C4-2B (cell line): ENCODE data around the gene CREBRF.
A peak's percentile ranks its signal among the peaks of the same experiment; 100 is the strongest.

Experiments
- H3K27ac ChIP-seq: fragments of 450-650 bp; 2 replicates; pipeline ENCODE4 v1.5.1; 2017
- ZFX ChIP-seq: fragments of 450-650 bp; IDR thresholded peaks from 2 replicates; pipeline ENCODE4 v1.6.1; 2017
- TF ChIP-seq, protein P1 (sequence below): fragments of 450-650 bp; conservative IDR thresholded peaks from 2 replicates; pipeline ENCODE4 v1.5.1; 2017; ENCODE audit warnings: mild to moderate bottlenecking

The CREBRF gene

DNA sequence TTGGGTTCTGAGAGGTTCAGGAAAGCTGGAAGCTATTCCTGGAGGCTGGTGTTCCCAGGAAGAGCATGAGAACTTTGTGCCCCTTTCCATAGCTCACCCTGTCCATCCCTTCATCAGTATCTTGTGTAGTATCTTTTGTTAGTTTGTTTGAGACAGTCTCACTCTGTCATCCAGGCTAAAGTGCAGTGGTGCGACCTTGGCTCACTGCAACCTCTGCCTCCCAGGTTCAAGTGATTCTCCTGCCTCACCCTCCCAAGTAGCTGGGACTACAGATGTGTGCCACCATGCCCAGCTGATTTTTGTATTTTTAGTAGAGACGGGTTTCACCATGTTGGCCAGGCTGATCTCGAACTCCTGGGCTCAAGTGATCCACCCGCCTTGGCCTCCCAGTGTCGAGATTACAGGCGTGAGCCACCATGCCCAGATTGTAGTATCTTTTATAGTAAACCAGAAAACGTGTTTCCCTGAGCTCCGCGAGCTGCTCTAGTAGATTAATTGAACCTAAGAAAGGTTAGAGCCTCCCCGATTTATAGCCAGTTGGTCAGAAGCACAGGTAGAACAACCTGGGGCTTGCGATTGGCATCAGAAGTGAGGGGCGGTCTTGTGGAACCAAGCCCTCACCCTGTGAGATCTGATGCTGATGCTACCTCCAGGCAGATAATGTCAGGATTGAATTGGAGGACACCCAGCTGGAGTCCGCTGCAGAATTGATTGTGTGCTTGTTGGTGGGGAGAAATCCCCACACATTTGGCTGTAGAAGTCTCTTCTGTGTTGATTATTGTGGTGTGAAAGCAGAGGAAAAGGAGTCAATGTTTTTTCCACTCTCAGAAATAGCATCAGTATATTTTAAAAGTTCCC is 40.3 kb upstream of the CREBRF start:
- peak overlapping the region; percentile 74 for H3K27ac ChIP-seq
- TF ChIP-seq, protein P1, sequence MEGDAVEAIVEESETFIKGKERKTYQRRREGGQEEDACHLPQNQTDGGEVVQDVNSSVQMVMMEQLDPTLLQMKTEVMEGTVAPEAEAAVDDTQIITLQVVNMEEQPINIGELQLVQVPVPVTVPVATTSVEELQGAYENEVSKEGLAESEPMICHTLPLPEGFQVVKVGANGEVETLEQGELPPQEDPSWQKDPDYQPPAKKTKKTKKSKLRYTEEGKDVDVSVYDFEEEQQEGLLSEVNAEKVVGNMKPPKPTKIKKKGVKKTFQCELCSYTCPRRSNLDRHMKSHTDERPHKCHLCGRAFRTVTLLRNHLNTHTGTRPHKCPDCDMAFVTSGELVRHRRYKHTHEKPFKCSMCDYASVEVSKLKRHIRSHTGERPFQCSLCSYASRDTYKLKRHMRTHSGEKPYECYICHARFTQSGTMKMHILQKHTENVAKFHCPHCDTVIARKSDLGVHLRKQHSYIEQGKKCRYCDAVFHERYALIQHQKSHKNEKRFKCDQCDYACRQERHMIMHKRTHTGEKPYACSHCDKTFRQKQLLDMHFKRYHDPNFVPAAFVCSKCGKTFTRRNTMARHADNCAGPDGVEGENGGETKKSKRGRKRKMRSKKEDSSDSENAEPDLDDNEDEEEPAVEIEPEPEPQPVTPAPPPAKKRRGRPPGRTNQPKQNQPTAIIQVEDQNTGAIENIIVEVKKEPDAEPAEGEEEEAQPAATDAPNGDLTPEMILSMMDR, result no peak
- no peak for TF ChIP-seq ZFX

DNA sequence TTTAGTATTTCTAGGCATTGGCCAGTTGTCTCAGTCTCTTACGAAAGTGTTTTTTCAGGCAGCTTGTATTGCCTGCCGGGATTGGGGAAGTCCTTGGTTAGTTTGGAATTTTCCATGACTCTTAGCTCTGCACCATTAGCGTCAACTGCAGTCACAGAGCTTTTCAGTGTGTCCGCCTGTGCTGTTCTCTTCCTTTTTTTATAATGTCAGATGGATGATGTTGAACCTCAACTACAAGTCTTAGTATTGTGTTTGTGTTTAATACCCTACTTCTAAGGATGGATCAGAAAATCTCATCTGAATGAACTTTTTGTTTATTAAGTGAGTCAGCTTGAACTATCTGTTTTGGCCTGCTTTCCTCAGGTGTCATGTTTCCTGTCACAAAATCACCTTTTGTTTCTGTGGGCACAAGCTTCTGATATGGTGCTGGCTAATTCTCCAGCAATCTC is 39.5 kb upstream of the CREBRF start:
- TF ChIP-seq ZFX, result no peak
- TF ChIP-seq, protein P1, result no peak
- peak overlapping the region; percentile 74 for H3K27ac ChIP-seq

DNA sequence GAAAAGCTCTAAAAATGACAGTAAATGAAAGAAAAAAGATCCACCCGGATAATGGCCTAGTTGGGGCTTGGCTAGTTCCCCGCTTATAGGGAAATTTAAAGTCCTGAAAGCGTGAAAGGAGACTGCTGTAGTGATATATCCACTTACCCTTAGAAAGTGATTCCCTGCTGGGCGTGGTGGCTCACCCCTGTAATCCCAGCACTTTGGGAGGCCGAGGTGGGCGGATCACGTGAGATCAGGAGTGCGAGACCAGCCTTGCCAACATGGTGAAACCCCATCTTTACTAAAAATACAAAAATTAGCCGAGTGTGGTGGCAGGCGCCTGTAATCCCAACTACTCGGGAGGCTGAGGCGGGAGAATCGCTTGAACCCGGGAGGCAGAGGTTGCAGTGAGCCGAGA is 39.1 kb upstream of the CREBRF start:
- H3K27ac ChIP-seq, result peak overlapping the region; percentile 74

DNA sequence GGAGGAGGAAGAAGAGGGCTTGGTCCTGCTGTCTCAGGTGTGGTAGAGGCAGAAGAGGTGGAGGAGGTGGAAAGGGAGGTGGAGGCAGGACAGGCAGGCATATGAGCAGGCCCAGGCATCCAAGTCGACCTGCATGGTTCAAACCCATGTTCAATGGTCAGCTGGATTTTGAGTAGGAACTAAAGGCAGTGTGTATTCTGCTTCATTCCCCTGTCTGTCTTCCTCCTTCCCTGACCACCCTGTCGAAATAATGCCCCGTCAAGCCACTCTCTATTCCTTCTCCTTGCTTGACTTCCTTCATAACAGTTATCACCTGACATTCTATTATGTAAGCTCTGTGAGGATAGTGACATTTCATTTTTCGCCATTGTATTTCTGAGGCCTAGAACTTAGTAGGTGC is 37.8 kb upstream of the CREBRF start:
- no peak overlapping the region for H3K27ac ChIP-seq
- TF ChIP-seq ZFX, result no peak
- TF ChIP-seq, protein P1, result no peak

DNA sequence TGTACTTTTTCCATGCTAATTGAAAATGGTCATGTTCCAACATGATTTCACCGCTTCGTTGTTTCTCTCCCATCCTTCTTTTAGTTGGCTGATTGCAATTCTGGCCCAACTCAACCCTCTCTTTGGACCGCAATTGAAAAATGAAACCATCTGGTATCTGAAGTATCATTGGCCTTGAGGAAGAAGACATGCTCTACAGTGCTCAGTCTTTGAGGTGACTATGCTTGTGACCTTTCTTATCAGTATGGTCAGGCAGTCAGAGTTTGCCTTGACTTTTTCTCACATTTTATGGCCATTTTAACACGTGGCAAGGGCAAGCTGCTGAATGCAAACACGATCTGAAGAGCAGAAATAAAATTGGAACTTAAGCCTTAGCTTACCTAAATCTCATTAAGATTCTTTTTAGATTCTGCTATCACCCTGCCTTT is 36.0 kb upstream of the CREBRF start:
- no peak overlapping the region for H3K27ac ChIP-seq
- TF ChIP-seq, protein P1, result no peak
- TF ChIP-seq ZFX, result no peak

DNA sequence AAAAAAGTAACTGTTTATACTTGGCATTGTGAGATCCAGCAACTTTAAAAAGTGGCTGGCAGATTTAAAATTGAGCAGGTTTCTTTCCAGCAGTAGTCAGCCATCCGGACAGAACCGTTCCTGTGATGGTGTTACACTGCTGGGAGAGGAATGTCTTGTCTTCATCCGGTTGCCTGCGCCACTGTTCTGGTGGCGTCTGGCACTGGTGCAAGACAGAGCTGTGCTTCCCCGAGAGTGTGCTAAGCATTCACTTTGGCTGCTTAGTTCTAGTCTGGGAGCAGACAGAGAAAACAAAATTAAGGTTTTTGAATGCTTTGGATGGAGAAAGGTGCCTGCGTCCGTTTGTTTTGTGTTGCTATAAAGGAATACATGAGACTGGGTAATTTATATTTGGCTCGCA is 35.5 kb upstream of the CREBRF start:
- no peak overlapping the region for H3K27ac ChIP-seq

DNA sequence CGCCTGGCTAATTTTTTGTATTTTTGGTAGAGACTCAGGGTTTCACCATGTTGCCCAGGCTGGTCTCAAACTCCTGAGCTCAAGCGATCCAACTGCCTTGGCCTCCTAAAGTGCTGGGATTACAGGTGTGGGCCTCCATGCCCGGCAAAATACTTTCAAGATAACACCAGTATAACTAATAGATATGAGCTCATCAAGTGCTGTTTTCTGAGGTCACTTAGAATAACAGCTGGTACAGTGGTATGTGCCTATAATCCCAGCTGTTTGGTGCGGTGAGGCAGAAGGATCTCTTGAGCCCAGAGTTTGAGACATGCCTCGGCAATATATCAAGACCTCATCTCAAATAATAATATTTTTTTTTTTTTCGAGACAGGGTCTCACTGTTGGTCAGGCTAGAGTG is 30.5 kb upstream of the CREBRF start:
- no peak overlapping the region for H3K27ac ChIP-seq
- TF ChIP-seq ZFX, result no peak
- TF ChIP-seq, protein P1, result no peak

More for the DNA sequence above, 35.5 kb upstream of the CREBRF start:
- TF ChIP-seq ZFX, result no peak
- TF ChIP-seq, protein P1, result no peak

DNA sequence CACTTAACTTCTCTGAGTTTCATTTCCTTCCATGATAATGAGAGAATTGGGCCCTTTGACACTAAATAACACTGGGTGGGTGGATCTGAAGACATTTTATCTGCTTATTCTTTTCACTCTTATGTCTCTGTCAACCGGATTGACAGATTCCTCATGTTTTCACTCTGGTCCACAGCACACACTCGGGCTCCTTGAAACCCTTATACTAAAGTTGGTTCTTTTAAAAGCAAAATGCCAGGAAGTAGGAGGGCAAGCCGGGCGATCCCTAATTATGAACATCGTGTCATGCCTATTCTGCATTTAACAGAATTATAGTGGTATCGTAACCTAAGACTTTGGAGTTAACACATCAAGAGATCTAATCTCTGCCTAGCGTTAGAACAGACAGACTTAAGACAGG is 28.2 kb upstream of the CREBRF start:
- TF ChIP-seq, protein P1, result no peak
- no peak for TF ChIP-seq ZFX
- H3K27ac ChIP-seq, result no peak overlapping the region
